ENCODE data around the gene KRTAP9-7. TPM values are rescaled to one million over a fixed set of nuclear protein-coding genes. Genes with fewer than 3 reads are reported as not detected.
"Not testable (repeated sequence)": the region's sequence is repeated elsewhere in the genome, so short reads cannot be mapped to it uniquely, and the experiment has no call there.

Gene KRTAP9-7
- total RNA-seq, 1 experiment from 2014 or later, result not detected

- Histone ChIP-seq H3K4me2 (no peak overlapping the region), H3K27me3 (ENCODE audit: insufficient read depth, low read depth) (no peaks in the 10 kb centered on the region), H3K4me1 (replicated peaks; ENCODE audit: insufficient read depth) (peaks cover 12% of the 10 kb centered on the region), H3F3A (ENCODE audit: insufficient read depth, low read depth) (no peaks in the 10 kb centered on the region), H3K9me2 (ENCODE audit: insufficient read depth) (no peaks in the 10 kb centered on the region), H3K79me2 (ENCODE audit: low read depth) (no peaks in the 10 kb centered on the region), H3K4me3 (no peak overlapping the region), H2AFZ (no peak overlapping the region), H3K36me3 (ENCODE audit: low read depth) (no peaks in the 10 kb centered on the region), H3K9me3 (ENCODE audit: insufficient read depth, low read depth) (no peaks in the 10 kb centered on the region), H4K20me1 (ENCODE audit: insufficient read depth) (no peaks in the 10 kb centered on the region), H3K27ac (no peak overlapping the region)
- TF ChIP-seq CTCF (conservative IDR thresholded peaks at IDR 0.05) (no peak), EZH2 (IDR thresholded peaks at IDR 0.05; ENCODE audit: low read depth) (no peak)
- no peak for DNase-seq
- CTCF ChIA-PET, result no interaction called here
- intact Hi-C loops (cut with micrococcal nuclease; ENCODE audit: unreplicated experiment), result no loop called here
- no TSS peak for BruUV-seq (replicated peaks)
- POLR2A ChIA-PET (ENCODE audit: unreplicated experiment), result no interaction called here
Measured at GRCh38 chr17:41264599-41264998, 10.9 kb upstream of the KRTAP9-7 start.

GRCh38 chr17:41265078-41265477, 10.4 kb upstream of the KRTAP9-7 start, which contains the start of gene KRTAP9-6:
KRTAP9-6 (plus strand) TSS chr17:41265378; CDS start chr17:41265378, 0 bp downstream.
- no peaks in the 10 kb centered on the region for H3K9me3 ChIP-seq (ENCODE audit: insufficient read depth, low read depth)
- intact Hi-C loops (cut with micrococcal nuclease; ENCODE audit: unreplicated experiment), result no loop called here
- H3K36me3 ChIP-seq (ENCODE audit: low read depth), result no peaks in the 10 kb centered on the region
- CTCF ChIA-PET, result no interaction called here
- H3K27ac ChIP-seq, result no peak within 1 kb of the TSS
- H4K20me1 ChIP-seq (ENCODE audit: insufficient read depth), result no peaks in the 10 kb centered on the region
- H3F3A ChIP-seq (ENCODE audit: insufficient read depth, low read depth), result no peaks in the 10 kb centered on the region
- POLR2A ChIA-PET (ENCODE audit: unreplicated experiment), result no interaction called here
- no peaks in the 10 kb centered on the region for H3K27me3 ChIP-seq (ENCODE audit: insufficient read depth, low read depth)
- no peak within 1 kb of the TSS for H2AFZ ChIP-seq
- no peaks in the 10 kb centered on the region for H3K9me2 ChIP-seq (ENCODE audit: insufficient read depth)
- H3K4me1 ChIP-seq (replicated peaks; ENCODE audit: insufficient read depth), result peaks cover 12% of the 10 kb centered on the region
- H3K4me2 ChIP-seq, result no peak within 1 kb of the TSS
- no peaks in the 10 kb centered on the region for H3K79me2 ChIP-seq (ENCODE audit: low read depth)
- no peak for DNase-seq
- no peak within 1 kb of the TSS for H3K4me3 ChIP-seq
- BruUV-seq (replicated peaks), result no TSS peak
- no peak for TF ChIP-seq EZH2 (IDR thresholded peaks at IDR 0.05; ENCODE audit: low read depth)
- TF ChIP-seq CTCF (conservative IDR thresholded peaks at IDR 0.05), result no peak

- no peaks in the 10 kb centered on the region for H3K9me2 ChIP-seq (ENCODE audit: insufficient read depth)
- no peak overlapping the region for H2AFZ ChIP-seq
- H3K36me3 ChIP-seq (ENCODE audit: low read depth), result no peaks in the 10 kb centered on the region
- no peaks in the 10 kb centered on the region for H3K79me2 ChIP-seq (ENCODE audit: low read depth)
- CTCF ChIA-PET, result no interaction called here
- DNase-seq, result peak in 1 of 2 experiments; percentile 42
- H3K27me3 ChIP-seq (ENCODE audit: insufficient read depth, low read depth), result no peaks in the 10 kb centered on the region
- no peaks in the 10 kb centered on the region for H3F3A ChIP-seq (ENCODE audit: insufficient read depth, low read depth)
- no peak overlapping the region for H3K4me3 ChIP-seq
- BruUV-seq (replicated peaks), result no TSS peak
- peaks cover 12% of the 10 kb centered on the region for H3K4me1 ChIP-seq (replicated peaks; ENCODE audit: insufficient read depth)
- H3K9me3 ChIP-seq (ENCODE audit: insufficient read depth, low read depth), result no peaks in the 10 kb centered on the region
- no peak for TF ChIP-seq CTCF (conservative IDR thresholded peaks at IDR 0.05)
- TF ChIP-seq EZH2 (IDR thresholded peaks at IDR 0.05; ENCODE audit: low read depth), result no peak
- POLR2A ChIA-PET (ENCODE audit: unreplicated experiment), result no interaction called here
- intact Hi-C loops (cut with micrococcal nuclease; ENCODE audit: unreplicated experiment), result no loop called here
- peak overlapping the region; percentile 17; the same call in 1 of the 2 replicates for H3K27ac ChIP-seq
- H3K4me2 ChIP-seq, result no peak overlapping the region
- no peaks in the 10 kb centered on the region for H4K20me1 ChIP-seq (ENCODE audit: insufficient read depth)
Measured at GRCh38 chr17:41267711-41268110, 7.8 kb upstream of the KRTAP9-7 start.

DNA sequence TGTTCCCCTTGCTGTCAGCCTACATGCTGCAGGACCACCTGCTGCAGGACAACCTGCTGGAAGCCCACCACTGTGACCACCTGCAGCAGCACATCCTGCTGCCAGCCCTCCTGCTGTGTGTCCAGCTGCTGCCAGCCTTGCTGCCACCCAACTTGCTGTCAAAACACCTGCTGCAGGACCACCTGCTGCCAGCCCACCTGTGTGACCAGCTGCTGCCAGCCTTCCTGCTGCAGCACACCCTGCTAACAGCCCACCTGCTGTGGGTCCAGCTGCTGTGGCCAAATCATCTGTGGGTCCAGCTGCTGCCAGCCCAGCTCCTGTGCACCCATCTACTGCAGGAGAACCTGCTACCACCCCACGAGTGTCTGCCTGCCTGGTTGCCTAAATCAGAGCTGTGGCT, 4.2 kb upstream of the KRTAP9-7 start:
- H3K36me3 ChIP-seq (ENCODE audit: low read depth); H3K9me2 ChIP-seq (ENCODE audit: insufficient read depth); H3K27me3 ChIP-seq (ENCODE audit: insufficient read depth, low read depth); H2AFZ ChIP-seq; POLR2A ChIA-PET (ENCODE audit: unreplicated experiment); H3K9me3 ChIP-seq (ENCODE audit: insufficient read depth, low read depth); H3K4me2 ChIP-seq; H4K20me1 ChIP-seq (ENCODE audit: insufficient read depth); H3K79me2 ChIP-seq (ENCODE audit: low read depth); H3K4me3 ChIP-seq; DNase-seq; H3K27ac ChIP-seq; H3F3A ChIP-seq (ENCODE audit: insufficient read depth, low read depth); intact Hi-C loops (cut with micrococcal nuclease; ENCODE audit: unreplicated experiment); CTCF ChIA-PET; BruUV-seq (replicated peaks): not testable (repeated sequence)
- peaks cover 12% of the 10 kb centered on the region for H3K4me1 ChIP-seq (replicated peaks; ENCODE audit: insufficient read depth)

Measured in PC-9 (cell line).